Measurements from ENCODE around the gene METTL13.

The METTL13 gene

GRCh38 chr1:171844381-171844780, 62.9 kb downstream of the METTL13 start:
- in situ Hi-C loops (cut with MboI; ENCODE audit: low pct_unique_long_range_greater_than_20kb, low sequenced_read_pairs, unreplicated experiment), result no loop called here
- no peak for TF ChIP-seq CTCF (IDR thresholded peaks at IDR 0.05; ENCODE audit: extremely low read depth, insufficient read depth, missing control alignments)
- no peak for DNase-seq (ENCODE audit: low spot score)

- no peak for DNase-seq (ENCODE audit: low spot score)
- no peak for TF ChIP-seq CTCF (IDR thresholded peaks at IDR 0.05; ENCODE audit: extremely low read depth, insufficient read depth, missing control alignments)
These were observed 64.5 kb downstream of the METTL13 start for GRCh38 chr1:171845998-171846397.

More at GRCh38 chr1:171845998-171846397, 64.5 kb downstream of the METTL13 start:
- in situ Hi-C loops (cut with MboI; ENCODE audit: low pct_unique_long_range_greater_than_20kb, low sequenced_read_pairs, unreplicated experiment), result no loop called here
